HK-2 (cell line): ENCODE results near the gene KDSR.

Source experiments
- DNase-seq: peaks from one replicate; pipeline ENCODE4 v3.0.0-alpha.2; 2018; ENCODE audit not compliant: unreplicated experiment

Gene KDSR

GRCh38 chr18:63321291-63321690 is 45.7 kb downstream of the KDSR start:
- DNase-seq = no peak

GRCh38 chr18:63320975-63321265 is 46.1 kb downstream of the KDSR start:
- DNase-seq = no peak

- peak; percentile 72 for DNase-seq
Observed at GRCh38 chr18:63320123-63320974, 46.7 kb downstream of the KDSR start.

DNA sequence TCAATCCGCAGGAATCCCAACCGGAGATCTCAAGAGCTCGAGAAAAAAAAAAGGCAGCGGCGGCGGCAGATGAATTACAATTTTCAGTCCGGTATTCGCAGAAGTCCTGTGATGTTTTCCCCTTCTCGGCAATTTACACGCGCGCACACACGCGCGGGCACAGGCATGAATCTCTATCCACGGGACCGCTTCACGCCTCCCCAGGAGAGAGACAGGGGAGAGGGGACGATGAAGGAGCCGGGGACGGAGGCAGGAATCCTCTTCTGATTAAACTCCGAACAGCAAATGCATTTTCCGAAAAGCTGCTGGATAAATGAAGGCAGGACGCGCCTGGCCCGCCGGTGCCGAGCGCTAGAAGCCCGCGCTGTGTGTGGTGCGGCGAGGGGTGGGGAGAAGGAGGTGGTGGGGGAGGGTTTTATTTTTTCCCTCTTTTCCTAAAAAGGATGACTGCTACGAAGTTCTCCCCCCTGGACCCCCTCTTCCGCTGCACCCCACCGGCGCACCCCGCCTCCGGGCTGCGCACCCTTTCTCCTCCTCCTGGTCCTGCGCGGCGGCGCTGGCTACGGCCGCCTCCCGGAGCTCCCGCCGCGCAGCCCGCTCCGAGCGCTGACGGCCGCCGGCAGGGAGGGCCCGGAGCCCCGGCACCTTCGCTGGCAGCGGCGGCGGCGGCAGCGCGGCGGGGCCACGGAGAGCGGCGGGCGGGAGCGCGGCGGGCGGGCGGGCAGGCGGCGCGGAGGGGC is 47.5 kb downstream of the KDSR start, which contains the start of gene BCL2:
Gene BCL2, minus strand, starts transcription at position 387 of the 740 bp plus-strand sequence.
- DNase-seq = peak; percentile 38

DNA sequence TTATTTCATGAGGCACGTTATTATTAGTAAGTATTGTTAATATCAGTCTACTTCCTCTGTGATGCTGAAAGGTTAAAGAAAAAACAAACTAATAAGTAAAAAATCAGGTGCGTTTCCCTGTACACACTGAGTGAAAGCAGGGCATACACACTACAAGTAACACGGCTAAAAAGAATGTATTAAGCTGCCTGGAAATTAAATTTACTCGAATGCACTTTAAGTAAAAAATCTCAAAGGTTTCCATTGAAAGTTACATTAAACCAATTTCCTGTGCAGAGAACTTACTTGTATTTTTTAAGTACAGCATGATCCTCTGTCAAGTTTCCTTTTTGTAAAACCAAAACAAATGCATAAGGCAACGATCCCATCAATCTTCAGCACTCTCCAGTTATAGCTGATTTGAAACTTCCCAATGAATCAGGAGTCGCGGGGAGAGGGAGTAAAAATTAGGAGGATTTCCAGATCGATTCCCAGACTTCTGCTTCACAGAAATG is 48.1 kb downstream of the KDSR start:
- DNase-seq = no peak

GRCh38 chr18:63317982-63318888 is 48.8 kb downstream of the KDSR start:
- no peak for DNase-seq

GRCh38 chr18:63317556-63317946 is 49.5 kb downstream of the KDSR start:
- no peak for DNase-seq

DNA sequence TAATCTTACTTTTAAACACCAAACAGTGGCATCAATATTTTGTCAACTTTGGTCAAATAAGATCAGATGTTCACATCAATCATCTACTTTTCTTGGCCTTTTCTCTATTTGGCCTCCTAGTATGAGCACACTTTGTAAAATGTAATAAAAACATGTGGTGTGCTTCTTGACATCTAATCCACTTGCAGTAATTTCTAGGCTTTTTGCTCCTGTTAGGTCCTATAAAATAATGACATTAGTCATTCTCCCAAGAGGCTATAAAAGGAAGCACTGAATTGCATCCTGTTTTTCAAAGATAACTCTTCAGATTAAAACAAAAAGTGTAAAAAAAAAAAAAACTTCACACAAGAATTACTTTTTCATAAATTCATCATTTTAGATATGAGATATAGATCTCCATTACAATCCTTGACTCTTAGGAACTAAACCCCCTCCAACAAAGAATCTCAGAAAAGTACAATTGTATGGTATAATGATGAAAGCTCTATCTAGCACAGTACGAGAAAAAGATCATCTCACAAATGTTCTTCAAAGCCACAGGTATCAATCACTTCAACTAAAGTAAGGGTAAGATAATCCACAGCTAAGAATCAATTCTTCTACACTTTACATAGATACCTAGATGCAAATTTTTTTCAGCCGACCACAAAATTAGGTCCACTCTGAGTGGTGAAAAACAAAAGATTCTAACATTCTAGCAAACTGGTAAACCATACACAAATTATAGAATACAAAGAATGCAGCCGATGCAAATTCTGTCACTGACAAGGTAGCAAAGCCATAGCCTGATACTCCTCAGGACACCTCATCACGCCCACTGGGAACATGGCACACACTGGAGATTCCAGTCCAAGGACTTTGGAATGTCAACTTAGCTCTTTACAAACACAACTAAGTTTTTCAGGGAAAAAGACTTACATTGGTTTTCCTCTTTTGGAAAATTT is 50.1 kb downstream of the KDSR start:
- DNase-seq = no peak

GRCh38 chr18:63315876-63316275 is 51.1 kb downstream of the KDSR start:
- DNase-seq = no peak

DNA sequence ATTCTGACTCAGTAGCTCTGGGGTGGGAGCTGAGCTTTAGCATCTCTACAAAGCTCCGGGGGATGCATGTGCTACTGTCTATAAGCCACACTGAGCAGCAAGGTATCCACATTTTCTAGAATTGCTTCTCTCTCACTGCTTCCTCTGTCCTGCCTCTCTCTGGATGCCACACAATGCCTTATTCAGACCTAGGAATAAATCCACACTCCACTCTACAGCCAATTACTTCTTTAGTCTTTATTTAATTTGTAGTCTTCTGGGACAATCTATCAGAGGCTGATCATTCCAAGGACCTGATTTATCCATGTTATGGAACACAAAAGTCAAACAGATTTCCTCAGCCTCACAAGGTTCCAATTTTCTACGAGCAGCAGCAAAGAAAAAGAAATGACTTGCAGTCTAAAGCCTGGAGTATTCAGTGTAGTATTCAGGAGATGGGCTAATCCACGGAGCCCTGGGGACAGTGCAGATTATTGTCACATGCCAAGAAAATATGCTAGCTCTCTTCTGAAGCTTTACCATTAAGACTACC is 51.8 kb downstream of the KDSR start:
- DNase-seq = no peak

DNA sequence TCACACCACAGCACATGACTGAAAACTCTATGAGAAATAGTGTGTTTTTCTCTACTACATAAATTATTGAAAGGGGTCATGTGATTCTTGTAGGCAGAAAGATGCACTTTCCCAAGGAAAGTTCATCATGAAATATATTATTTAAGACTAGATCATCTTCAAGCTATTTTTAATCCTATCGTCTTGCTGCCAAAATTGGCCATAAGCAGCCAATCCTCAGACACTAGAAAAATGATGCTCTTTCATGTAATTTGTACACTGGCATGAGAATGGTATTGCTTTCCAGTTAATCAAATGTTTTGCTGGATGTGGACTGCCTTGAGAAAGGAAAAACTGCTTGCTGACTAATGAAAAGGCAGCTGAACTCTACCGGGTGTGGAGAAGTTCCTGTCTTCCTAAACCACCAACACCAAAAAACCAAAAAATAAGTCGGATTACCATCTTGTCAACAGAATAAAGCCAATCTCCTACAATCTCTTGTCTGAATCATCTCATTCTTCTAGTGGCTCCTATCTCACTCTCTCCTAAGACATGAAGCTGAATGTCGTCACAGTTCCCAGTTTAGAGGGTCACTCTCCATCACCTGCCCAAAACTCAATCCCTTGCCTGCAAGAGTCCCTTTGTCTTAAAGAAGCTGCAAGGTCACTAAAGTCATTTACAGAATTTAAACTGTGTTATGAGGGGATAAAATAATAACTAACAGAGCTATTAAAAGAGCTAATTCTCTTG is 52.8 kb downstream of the KDSR start:
- DNase-seq = no peak

- DNase-seq = no peak
Observed at GRCh38 chr18:63313396-63313917, 53.5 kb downstream of the KDSR start.

DNA sequence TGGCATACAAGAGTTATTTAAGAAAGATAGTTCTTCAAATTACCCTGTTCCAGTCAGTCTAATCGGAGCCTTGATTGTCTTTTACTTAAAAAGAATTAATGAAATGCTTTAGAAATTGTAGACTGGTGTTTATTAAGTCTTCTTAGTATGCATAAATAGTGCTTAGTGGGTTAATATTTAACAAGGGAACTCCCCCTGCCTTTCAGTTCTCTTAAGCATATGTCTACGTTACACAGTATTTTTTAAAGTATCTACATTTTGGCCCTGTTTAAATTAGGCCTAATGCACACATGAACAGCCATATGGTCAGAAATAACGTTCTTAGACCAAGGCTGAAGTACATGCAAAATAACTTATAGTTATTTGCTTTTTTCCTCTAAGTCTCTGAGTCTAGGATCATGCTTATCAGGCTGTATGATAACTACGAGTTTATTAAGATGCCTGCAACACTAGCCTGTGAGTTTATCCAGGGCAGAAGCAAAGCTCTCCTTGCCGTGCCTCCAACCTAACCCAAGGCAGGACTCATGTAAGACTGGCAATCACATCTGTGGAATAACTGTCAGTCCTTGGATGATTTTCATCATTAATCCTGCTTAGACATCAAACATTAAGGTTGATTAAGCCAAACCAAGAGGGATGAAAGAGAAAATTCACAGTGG is 54.1 kb downstream of the KDSR start:
- DNase-seq = no peak

- no peak for DNase-seq
Observed at GRCh38 chr18:63312019-63312409, 55.0 kb downstream of the KDSR start.

GRCh38 chr18:63311118-63312018 is 55.6 kb downstream of the KDSR start:
- no peak for DNase-seq

- DNase-seq = no peak
Observed at GRCh38 chr18:63309422-63309821, 57.6 kb downstream of the KDSR start.

- no peak for DNase-seq
Observed at GRCh38 chr18:63307551-63308200, 59.3 kb downstream of the KDSR start.
